HuH-7.5 (cell line): Measurements from ENCODE around the gene CD22.
A peak's percentile ranks its signal among the peaks of the same experiment; 100 is the strongest.

Experiments
- DNase-seq: peaks from one replicate; pipeline ENCODE4 v3.0.0; 2011; ENCODE audit warnings: low spot score

Gene CD22

DNA sequence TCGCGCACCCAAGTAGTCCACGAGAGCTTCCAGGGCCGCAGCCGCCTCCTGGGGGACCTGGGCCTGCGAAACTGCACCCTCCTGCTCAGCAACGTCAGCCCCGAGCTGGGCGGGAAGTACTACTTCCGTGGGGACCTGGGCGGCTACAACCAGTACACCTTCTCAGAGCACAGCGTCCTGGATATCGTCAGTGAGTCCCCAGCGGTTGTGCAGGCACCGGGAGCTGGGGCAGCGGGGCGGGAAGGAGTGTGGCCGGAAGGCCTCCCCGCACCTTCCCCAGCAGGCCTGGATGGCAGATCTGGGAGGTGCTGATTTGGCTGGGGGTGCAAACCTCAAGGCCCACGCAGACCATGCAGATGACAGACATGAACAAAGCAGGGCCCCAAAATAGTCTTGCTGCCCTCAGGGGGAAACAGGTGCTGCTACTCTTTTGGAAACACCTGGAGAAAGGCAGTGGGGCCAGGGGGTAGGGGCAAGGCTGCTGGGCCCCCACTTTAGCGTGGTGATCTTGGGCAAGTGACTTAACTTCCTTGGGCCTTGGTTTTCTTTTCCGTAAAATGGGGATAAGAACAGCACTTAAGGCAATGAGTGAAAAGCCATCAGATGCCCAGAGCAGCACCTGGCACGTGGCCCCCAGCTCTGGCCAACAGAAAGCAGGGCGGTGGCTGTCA is 33.1 kb upstream of the CD22 start:
- DNase-seq = no peak

DNA sequence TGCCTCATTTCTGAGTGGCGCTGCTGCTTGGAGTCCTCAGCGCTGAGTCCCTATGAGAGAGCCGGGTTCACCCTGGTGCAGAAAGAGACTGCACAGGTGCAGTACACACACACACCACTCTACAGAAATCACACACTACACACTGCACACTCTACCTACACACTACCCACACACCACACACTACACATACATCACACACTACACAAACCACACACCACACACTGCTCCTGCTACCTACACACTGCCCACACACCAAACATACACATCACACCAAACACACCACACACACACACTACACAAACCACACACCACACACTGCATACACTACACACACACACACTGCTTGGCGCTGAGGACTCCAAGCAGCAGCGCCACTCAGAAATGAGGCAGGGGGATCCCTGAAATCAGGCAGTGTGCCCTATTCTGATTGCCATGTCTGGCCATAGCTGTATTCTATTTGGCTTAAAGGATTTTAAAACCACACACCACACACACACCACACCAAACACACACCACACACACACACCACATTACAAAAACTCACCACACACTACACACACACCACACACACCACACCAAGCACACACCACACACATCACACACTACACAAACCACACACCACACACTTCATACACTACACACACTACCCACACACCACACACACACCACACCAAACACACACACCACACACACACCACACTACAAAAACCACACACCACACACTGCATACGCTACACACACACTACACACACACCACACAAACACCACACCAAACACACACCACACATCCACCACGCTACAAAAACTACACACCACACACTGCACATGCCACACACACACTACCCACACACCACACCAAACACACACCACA is 32.1 kb upstream of the CD22 start:
- DNase-seq = no peak

DNA sequence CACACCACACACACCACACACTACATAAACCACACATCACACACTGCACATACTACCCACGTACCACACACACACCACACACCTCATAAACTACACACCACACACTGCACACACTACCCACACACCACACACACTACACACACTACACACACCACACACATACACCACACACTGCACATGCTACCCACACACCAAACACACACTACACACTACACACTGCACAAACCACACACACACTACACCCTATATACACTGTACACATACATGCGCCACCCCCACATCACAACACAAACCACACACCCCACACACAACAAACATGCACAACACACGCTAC is 31.5 kb upstream of the CD22 start:
- no peak for DNase-seq

DNA sequence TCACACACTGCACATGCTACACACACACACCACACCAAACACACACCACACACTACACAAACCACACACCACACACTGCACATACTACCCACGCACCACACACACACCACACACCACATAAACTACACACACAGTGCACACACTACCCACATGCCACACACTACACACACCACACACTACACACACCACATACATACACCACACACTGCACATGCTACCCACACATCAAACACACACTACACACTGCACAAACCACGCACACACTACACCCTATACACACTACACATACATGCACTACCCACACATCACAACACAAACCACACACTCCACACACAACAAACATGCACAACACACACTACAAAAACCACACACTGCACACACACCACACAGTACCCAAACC is 31.1 kb upstream of the CD22 start:
- no peak for DNase-seq

DNA sequence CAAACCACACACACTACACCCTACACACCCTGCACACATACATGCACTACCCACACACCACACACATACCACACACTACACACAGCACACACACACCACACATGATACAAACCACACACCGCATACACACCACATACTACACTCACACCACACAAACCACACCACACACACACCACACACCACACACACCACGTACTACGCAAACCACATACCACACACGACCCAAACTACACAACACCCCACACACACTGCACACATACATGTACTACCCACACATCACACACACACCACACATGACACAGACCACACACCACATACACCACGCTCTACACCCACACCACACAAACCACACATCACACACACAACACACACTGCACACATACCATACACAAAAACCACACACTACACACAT is 30.4 kb upstream of the CD22 start:
- no peak for DNase-seq

DNA sequence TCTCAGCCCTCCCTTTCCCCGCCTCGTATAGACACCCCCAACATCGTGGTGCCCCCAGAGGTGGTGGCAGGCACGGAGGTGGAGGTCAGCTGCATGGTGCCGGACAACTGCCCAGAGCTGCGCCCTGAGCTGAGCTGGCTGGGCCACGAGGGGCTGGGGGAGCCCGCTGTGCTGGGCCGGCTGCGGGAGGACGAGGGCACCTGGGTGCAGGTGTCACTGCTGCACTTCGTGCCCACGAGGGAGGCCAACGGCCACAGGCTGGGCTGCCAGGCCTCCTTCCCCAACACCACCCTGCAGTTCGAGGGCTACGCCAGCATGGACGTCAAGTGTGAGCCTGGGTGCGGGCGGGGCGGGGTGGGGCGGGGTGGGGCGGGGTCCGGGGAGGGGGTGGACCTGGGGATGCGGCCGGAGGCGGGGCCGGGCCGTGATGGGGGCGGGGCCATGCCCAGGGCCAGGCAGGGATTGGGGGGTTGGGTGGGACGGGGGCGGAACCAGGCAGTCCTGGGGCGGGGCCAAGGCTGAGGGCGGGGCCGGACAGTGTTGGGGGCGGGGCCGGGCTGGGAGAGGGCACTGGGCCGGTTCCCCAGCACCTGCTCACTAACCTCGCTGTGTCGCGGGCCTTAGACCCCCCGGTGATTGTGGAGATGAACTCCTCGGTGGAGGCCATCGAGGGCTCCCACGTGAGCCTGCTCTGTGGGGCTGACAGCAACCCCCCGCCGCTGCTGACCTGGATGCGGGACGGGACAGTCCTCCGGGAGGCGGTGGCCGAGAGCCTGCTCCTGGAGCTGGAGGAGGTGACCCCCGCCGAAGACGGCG is 29.3 kb upstream of the CD22 start:
- no peak for DNase-seq

DNA sequence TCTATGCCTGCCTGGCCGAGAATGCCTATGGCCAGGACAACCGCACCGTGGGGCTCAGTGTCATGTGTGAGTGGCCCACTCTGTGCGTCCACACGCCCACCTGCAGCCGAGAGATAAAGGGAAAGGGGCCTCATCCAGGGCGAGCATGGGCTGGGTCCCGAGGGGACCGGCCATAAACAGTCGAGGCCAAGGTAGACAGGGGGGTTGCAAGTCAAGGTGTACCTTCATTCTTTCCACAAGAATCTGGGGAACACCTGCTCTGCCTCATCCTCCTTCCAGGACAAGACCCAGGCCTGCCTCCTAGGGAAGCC is 28.7 kb upstream of the CD22 start:
- no peak for DNase-seq

DNA sequence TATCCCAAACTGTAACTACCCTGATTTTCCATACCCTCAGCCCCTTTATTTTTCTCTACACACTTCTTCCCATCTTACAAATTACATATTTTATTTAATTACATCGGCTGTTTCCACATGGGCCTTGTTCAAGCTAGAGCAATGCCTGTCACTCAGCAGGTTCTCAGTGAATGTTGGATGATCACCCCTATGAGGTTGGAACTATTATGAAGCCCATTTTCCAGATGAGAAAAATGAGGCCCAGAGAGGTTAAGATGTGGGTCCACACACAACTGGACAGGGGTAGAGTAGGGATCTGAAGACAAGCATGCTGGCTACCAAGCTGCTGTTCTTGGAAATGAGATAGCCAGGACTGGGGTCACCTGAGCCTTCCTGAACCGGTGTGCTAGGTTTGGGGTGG is 27.0 kb upstream of the CD22 start:
- no peak for DNase-seq

DNA sequence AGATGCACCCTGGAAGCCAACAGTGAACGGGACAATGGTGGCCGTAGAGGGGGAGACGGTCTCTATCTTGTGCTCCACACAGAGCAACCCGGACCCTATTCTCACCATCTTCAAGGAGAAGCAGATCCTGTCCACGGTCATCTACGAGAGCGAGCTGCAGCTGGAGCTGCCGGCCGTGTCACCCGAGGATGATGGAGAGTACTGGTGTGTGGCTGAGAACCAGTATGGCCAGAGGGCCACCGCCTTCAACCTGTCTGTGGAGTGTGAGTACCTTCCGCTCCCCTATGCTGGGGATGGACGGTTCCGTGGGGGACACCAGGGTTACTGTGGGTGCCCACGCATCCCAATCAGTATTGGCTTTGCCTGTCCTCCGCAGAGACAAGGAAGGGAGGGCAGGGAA is 26.5 kb upstream of the CD22 start:
- DNase-seq = no peak

DNA sequence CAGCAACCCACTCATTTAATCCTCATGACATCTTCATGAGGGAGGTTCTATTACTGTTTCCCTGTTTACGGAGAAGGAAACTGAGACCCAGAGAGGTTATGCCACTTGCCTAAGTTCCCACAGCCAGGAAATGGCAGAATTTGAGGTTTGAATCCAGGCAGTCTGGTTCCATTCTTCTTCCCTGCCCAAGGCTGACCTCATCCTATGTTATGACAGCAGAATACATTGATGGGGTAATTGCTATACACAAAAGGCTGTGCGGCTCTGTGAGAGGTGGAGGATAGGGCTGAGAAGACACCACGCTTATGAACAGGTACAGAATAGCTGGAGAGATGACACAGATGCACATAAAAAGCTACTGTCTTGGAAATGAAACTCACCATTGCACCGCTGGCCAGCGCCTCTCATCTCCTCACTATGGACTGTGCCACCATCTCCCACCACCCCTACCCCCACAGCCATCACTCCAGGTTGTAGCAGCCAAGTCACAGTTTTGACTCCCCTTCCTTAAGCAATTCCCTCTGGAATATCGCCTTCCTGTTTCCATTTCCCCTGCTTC is 25.6 kb upstream of the CD22 start:
- no peak for DNase-seq

DNA sequence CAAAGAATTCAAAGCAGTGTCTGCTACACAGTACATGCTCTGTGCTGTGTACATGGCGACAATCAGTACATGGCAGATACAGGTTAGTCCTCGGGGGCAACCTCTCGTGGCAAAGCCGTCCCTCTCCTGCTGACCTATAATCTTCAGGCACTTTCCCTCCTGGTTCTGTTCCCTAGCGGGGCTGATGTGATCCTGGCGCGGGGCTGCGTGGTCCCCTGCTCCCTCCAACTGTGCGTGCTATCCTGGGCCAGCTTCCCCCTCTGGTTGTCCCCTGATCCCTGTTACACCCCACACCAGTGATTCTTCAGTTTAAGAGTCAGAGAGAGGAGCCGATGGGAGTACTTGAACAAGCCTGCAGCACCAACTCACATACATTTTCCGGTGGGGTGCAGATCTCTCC is 25.0 kb upstream of the CD22 start:
- DNase-seq = no peak

DNA sequence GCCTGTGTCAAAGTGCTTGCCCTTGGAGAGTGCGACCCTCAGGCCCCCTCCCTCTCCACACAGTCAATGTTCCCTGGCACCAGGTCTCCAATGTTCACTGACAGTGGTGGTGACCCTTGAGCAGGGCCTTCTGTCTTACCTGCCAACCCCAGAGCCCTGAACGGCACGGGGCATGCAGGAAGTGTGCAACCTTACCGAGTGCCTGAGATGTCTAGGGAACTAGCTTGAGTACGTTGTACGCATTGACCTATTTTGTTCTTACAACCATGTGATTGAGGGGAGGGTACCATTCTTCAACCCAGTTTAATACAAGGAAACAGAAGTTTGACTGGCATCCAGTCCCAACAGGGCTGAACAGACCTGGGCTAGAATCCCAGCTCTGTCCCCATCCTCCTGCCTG is 23.8 kb upstream of the CD22 start:
- DNase-seq = no peak

DNA sequence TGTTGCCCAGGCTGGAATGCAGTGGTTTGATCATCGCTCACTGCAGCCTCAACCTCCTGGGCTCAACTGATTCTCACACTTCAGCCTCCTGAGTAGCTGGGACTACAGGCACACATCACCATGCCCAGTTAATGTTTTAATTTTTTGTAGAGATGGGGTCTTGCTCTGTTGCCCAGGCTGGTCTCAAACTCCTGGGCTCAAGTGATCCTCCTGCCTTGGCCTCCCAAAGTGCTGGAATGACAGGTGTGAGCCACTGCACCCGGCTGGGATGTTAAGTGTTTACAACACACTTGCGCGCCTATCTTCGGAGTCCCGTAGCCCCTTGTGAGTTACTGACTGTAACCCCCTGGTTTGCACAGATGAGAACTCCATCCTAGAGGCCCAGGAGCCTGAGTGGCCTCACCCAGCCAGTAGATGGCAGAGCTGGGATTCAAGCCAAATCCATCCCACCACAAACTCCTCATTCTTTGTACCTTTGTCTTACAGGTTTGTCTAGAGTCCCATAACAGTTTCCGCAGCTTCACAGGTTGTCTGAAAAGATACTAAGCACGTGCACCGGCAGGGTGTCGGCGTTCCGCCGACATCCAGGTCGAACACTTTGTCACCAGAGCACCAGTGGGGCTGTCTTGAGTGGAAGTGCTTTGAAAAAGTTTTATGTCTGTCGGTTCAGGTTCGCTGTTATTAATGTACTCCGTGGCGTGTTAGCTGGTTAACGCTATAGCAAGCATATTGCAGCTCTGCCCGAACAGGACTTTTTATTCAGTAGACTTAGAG is 22.3 kb upstream of the CD22 start:
- DNase-seq = peak; percentile 67

DNA sequence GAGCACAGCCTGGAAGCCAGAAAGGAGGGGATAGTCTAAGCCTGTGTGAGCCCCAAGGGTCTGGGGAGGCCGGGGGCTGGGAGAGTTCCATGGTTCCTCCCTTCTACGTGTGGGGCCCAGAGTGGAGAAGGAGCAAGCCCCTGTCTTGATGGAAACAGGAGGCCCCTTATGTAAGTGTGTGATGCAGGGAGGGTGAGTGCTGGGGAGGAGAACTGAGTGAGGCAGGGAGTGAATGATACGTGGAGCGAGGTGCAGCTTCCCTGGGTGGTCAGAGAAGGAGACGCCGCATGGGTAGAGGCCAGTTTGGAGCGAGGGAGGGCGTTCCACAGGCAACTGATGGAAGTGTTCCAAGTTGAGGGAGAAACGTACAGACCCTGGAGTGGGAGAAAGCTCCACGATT is 21.1 kb upstream of the CD22 start:
- no peak for DNase-seq

DNA sequence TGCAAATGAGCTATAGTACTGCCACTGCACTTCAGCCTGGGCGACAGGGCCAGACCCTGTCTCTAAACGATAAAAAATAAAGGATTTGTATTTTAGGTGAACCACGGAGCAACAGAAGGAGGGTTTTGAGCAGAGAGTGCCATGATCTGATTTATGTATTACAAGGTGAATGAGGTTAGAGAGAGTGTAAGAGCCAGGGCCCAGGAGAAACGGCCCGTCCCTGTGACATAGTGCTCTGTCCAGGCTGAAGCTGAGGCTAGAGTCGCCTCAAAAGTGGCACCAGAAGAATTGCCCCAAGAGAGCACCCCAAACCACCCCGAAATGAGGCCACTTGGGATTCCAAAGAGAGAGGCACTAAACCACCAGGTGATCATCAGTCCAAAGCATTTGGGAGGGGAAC is 20.1 kb upstream of the CD22 start:
- no peak for DNase-seq

DNA sequence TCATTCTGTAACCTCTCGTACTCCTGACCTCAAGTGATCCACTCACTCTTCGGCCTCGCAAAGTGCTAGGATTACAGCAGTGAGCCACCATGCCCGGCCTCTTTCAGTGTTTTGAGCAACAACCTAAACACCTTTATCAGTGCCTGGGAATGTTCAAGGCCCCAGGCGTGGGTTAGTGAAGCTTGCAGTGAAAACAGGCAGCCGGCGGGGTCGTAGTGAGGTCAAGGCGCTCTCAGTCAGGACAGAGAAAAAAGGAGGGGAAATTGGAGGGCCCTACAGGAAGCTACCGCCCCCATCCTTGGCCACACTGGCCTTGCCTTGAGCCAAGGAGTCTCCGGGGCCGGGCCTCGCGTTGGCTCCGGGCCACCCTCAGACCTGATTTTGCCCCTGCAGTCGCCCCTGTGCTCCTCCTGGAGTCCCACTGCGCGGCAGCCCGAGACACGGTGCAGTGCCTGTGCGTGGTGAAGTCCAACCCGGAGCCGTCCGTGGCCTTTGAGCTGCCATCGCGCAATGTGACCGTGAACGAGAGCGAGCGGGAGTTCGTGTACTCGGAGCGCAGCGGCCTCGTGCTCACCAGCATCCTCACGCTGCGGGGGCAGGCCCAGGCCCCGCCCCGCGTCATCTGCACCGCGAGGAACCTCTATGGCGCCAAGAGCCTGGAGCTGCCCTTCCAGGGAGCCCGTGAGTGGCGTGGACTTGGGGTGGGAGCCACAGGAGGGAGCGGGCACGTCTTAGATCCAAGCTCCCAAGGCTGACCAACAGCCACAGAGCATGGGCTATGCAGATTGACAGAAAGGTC is 19.3 kb upstream of the CD22 start:
- no peak for DNase-seq

DNA sequence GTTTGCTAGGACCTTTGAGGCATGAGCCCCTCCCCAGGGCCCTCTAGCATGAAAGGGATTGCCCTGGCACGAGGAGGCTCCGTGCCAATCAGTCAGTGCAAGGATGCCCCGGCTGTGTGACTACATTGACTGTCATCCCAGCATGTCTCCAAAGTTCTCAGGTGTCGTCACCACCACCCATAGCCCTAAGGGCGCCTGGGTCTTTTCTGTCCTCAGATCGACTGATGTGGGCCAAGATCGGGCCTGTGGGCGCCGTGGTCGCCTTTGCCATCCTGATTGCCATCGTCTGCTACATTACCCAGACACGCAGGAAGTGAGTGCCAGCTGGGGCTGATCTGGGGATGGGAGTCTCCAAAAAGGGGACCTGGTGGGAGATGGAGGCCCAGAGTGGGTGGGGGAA is 18.7 kb upstream of the CD22 start:
- DNase-seq = no peak

DNA sequence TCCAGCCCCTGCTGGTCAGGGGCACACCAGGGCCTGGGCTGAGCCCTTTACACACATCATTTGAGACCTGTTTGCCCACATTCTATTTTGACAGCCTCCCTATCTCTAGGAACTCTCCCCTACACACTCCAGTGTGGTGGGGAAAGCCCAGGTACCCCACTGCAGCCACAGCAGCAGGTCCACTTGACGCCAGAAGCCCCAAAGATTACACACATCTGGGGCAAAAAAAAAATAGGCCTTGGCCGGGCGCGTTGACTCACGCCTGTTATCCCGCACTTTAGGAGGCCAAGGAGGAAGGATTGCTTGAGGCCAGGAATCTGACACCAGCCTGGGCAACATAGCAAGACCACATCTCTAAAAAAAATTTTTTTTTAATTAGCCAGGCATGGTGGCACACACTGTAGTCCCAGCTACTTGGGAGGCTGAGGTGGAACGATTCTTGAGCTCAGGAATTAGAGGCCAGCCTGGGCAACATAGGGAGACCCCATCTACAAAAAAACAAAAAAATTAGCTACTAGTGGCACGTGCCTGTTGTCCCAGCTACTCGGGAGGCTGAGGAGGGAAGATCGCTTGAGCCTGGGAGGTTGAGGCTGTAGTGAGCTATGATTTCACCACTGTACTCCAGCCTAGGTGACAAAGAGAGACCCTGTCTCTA is 18.0 kb upstream of the CD22 start:
- DNase-seq = no peak

DNA sequence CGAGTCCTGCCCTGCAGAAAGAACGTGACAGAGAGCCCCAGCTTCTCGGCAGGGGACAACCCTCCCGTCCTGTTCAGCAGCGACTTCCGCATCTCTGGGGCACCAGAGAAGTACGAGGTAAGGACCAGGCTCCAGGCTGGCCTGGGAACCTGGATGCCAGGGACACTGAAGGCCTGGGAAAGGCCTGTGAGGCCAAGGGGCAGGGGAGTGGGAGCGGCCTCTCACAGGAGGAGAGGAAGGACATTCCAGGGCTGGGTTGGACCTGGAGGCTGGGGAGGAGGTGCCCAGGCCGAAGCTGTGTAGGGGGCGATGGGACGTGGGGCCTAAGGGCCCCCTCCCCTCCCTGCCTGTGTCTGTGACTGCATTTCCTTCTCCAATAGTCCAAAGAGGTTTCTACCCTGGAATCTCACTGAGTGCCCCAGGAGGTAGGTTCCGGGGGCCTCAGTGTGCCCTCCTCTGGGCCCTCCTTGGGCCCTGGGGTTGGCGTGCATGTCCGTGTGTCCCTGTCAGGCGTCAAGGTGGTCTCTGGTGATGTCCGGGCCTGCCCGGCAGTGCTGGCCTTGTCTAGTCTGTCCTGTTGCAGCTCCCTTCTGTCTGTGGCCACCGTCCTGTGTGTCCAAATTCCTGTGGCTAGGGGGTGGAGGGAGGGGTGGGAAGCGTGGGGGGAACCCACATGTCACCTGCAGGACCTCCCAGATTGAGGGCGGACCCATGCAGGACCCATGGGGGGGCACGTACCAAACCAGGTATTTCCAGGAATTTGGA is 16.9 kb upstream of the CD22 start:
- DNase-seq = no peak

DNA sequence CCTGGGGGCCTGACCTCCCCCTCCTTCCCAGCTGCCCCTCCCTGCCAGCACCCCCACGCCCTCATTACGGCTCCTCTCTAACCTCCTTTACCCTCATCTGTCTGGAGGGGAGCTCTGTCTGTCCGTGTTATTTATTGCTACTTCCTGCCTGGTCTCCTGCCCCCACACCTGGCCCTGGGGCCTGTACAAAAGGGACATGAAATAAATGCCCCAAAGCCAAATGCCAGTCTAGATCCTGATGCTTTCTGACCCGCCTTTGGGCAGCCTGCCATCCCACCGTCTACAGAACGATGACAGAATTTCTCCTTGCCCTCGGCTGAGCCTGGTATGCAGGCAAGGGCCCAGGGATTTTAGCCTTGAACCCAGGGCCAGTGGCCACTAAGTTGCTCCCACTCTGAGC is 15.4 kb upstream of the CD22 start:
- DNase-seq = no peak
